GM21529 (cell line): ENCODE measurements around the gene LTB4R.

Experiments used
- ATAC-seq: cut with Tn5 transposase; IDR thresholded peaks from one replicate; pipeline ENCODE4 v1.9.1; 2021; ENCODE audit not compliant: unreplicated experiment

The LTB4R gene

GRCh38 chr14:24277606-24278321 is 33.5 kb upstream of the LTB4R start:
- ATAC-seq: no peak

- no peak for ATAC-seq
These were observed 32.9 kb upstream of the LTB4R start for GRCh38 chr14:24278424-24278823.

- ATAC-seq: peak; percentile 69
These were observed 31.8 kb upstream of the LTB4R start for GRCh38 chr14:24279301-24280186.

- no peak for ATAC-seq
These were observed 30.4 kb upstream of the LTB4R start for GRCh38 chr14:24280797-24281460.

GRCh38 chr14:24281636-24282035 is 29.7 kb upstream of the LTB4R start:
- ATAC-seq: no peak

GRCh38 chr14:24282736-24283135 is 28.6 kb upstream of the LTB4R start:
- ATAC-seq: no peak

GRCh38 chr14:24283796-24284460 is 27.4 kb upstream of the LTB4R start:
- ATAC-seq: no peak

GRCh38 chr14:24284501-24285035 is 26.7 kb upstream of the LTB4R start:
- ATAC-seq: no peak

- ATAC-seq: no peak
These were observed 26.0 kb upstream of the LTB4R start for GRCh38 chr14:24285351-24285750.

GRCh38 chr14:24286996-24287395 is 24.3 kb upstream of the LTB4R start:
- no peak for ATAC-seq

GRCh38 chr14:24289649-24290280 is 21.5 kb upstream of the LTB4R start:
- peak; percentile 93 for ATAC-seq

GRCh38 chr14:24290746-24291145 is 20.6 kb upstream of the LTB4R start:
- no peak for ATAC-seq

- ATAC-seq: no peak
These were observed 19.7 kb upstream of the LTB4R start for GRCh38 chr14:24291446-24292117.

GRCh38 chr14:24292118-24292807 is 19.0 kb upstream of the LTB4R start:
- ATAC-seq: no peak

GRCh38 chr14:24293525-24293924 is 17.8 kb upstream of the LTB4R start:
- no peak for ATAC-seq

GRCh38 chr14:24296341-24297157 is 14.8 kb upstream of the LTB4R start:
- peak; percentile 49 for ATAC-seq

- peak; percentile 27 for ATAC-seq
These were observed 13.9 kb upstream of the LTB4R start for GRCh38 chr14:24297190-24297964.

GRCh38 chr14:24298892-24299254 is 12.4 kb upstream of the LTB4R start:
- no peak for ATAC-seq
